ENCODE data around the gene POU6F1.
A peak's percentile ranks its signal among the peaks of the same experiment; 100 is the strongest.
"Not testable (repeated sequence)": the region's sequence is repeated elsewhere in the genome, so short reads cannot be mapped to it uniquely, and the experiment has no call there.

The POU6F1 gene

GRCh38 chr12:51217968-51218606 lies at the start of gene POU6F1:
Gene POU6F1, minus strand, starts transcription at chr12:51218062. Its CDS starts 11,226 bp downstream, at chr12:51206836.
- peak; percentile 53 for DNase-seq

GRCh38 chr12:51265024-51265423 lies 47.2 kb upstream of the POU6F1 start:
- no peak for DNase-seq

- no peak for DNase-seq
Observed at GRCh38 chr12:51264297-51264696, 46.4 kb upstream of the POU6F1 start.

- DNase-seq = no peak
Observed at GRCh38 chr12:51263341-51263740, 45.5 kb upstream of the POU6F1 start.

- DNase-seq = no peak
Observed at GRCh38 chr12:51262758-51263177, 44.9 kb upstream of the POU6F1 start.

- not testable (repeated sequence) for DNase-seq
Observed at GRCh38 chr12:51259600-51259999, 41.7 kb upstream of the POU6F1 start.

- no peak for DNase-seq
Observed at GRCh38 chr12:51254536-51254935, 36.7 kb upstream of the POU6F1 start.

GRCh38 chr12:51253276-51253675 lies 35.4 kb upstream of the POU6F1 start:
- no peak for DNase-seq

- DNase-seq = no peak
Observed at GRCh38 chr12:51247523-51248206, 29.8 kb upstream of the POU6F1 start.

- no peak for DNase-seq
Observed at GRCh38 chr12:51246254-51246853, 28.5 kb upstream of the POU6F1 start.

- DNase-seq = no peak
Observed at GRCh38 chr12:51245476-51246253, 27.8 kb upstream of the POU6F1 start.

- no peak for DNase-seq
Observed at GRCh38 chr12:51244269-51244668, 26.4 kb upstream of the POU6F1 start.

- DNase-seq = no peak
Observed at GRCh38 chr12:51242876-51243275, 25.0 kb upstream of the POU6F1 start.

GRCh38 chr12:51242120-51242519 lies 24.3 kb upstream of the POU6F1 start:
- no peak for DNase-seq

GRCh38 chr12:51240971-51241370 lies 23.1 kb upstream of the POU6F1 start:
- DNase-seq = no peak

GRCh38 chr12:51238510-51239334 lies 20.9 kb upstream of the POU6F1 start, which contains the start of gene DAZAP2:
Gene DAZAP2, plus strand, starts transcription at chr12:51238826. Its CDS starts 82 bp downstream, at chr12:51238908.
- DNase-seq = peak; percentile 66

GRCh38 chr12:51238037-51238509 lies 20.2 kb upstream of the POU6F1 start:
- DNase-seq = no peak

GRCh38 chr12:51234530-51234929 lies 16.7 kb upstream of the POU6F1 start:
- no peak for DNase-seq

GRCh38 chr12:51232642-51233041 lies 14.8 kb upstream of the POU6F1 start:
- DNase-seq = no peak

GRCh38 chr12:51229116-51229809 lies 11.4 kb upstream of the POU6F1 start:
- no peak for DNase-seq

- no peak for DNase-seq
Observed at GRCh38 chr12:51227962-51228361, 10.1 kb upstream of the POU6F1 start.

- not testable (repeated sequence) for DNase-seq
Observed at GRCh38 chr12:51227112-51227511, 9.2 kb upstream of the POU6F1 start.
